DLD1 (cell line): ENCODE measurements around the gene FAM171A1.
"Not testable (repeated sequence)": the region's sequence is repeated elsewhere in the genome, so short reads cannot be mapped to it uniquely, and the experiment has no call there.

Source experiments
- in situ Hi-C: cut with HindIII; loops from 2 replicates; pipeline ENCODE4 v1.10.0; 2017; ENCODE audit warnings: low sequenced_read_pairs

Gene FAM171A1

GRCh38 chr10:15320522-15321203 lies 50.4 kb downstream of the FAM171A1 start:
- in situ Hi-C loops, result no loop called here

GRCh38 chr10:15320118-15320517 lies 51.0 kb downstream of the FAM171A1 start:
- in situ Hi-C loops, result no loop called here

GRCh38 chr10:15316871-15317464 lies 54.1 kb downstream of the FAM171A1 start:
- in situ Hi-C loops, result no loop called here

DNA sequence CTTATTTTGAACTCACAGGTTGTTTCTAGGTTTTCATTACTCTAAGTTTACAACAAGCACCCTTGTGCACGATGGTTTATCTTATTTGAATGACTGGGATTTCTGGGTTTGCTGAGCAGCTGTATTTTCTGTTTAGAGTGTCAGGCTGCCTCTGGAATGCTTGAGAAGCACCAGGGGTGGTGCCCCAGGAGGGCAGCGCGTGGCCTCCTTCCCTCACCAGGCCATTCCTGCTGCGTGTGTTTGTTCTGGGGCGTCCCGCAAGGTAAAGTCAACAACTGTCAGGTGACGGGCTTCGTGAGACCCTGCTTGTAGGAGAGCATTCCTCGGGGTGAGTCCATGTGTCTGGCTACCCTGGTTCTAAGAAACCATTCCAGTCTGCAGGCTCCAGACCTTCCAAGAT lies 54.9 kb downstream of the FAM171A1 start:
- in situ Hi-C loops, result no loop called here

DNA sequence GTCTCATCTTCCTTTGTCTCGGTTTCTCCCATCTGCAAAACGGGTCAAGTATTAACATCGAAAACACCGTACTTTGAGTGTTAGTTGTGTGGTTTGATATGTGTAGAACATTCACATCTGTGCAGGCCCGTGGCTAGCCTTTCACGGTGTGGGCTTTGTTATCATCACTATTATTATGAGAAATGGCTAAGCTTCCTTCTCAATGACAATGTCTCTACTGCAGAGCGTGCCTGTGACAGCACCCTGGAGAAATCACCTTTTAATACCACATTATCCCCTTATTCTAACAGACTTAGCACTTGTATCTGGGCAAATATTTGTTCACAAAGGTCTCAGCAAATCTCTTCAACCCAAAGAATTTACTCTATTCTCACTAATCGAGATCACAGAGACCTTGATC lies 55.8 kb downstream of the FAM171A1 start:
- in situ Hi-C loops, result no loop called here

DNA sequence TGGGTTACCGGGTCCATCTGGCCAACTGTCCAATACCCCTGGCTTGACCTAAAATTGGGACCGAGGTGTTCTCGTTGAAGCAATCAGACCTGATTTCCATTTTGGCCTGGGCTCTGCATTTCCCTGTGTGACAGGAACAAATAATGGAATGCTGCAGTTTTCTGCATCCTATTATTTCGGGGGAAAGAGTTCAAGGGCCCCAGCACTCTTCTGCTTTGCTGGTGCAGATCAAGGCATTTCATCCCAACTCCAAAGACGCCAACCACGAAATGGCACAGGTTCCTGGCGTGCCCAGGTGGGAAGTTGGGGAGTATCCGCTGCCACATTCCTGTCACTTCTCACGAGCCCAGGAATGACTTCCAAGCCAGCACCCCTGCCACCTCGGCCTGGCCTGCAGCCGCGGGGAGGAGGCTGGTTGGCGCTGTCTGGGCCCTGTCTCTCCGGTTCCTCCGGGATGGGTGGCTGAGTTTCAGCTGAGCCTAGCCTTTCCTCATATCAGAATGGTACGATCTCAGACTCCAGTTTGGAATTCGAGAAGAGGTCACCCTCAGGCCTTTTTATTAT lies 56.5 kb downstream of the FAM171A1 start:
- in situ Hi-C loops, result no loop called here

GRCh38 chr10:15313843-15314242 lies 57.2 kb downstream of the FAM171A1 start:
- in situ Hi-C loops, result no loop called here

- in situ Hi-C loops, result no loop called here
Observed at GRCh38 chr10:15313047-15313446, 58.0 kb downstream of the FAM171A1 start.

- in situ Hi-C loops, result no loop called here
Observed at GRCh38 chr10:15311569-15312280, 59.4 kb downstream of the FAM171A1 start.

- in situ Hi-C loops, result no loop called here
Observed at GRCh38 chr10:15310776-15311568, 60.1 kb downstream of the FAM171A1 start.

GRCh38 chr10:15309221-15309620 lies 61.9 kb downstream of the FAM171A1 start:
- in situ Hi-C loops, result no loop called here

GRCh38 chr10:15306735-15307280 lies 64.3 kb downstream of the FAM171A1 start:
- in situ Hi-C loops, result no loop called here

- in situ Hi-C loops, result no loop called here
Observed at GRCh38 chr10:15305634-15306033, 65.5 kb downstream of the FAM171A1 start.

DNA sequence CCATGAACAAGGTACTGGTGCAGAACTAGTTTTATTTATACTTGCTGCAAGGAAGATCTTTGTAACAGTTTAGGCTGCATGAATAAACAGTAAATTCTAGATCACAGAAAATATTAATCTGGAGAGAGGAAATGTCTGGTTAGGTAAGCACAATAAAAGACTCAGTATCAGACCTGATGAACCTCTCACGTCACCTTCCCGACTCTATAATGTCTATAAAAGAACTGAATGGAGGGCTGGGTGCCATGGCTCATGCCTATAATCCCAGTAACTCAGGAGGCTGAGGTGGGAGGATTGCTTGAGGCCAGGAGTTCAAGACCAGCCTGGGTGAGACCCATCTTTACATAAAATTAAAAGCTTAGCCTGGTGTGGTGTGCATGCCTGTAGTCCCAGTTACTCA lies 65.9 kb downstream of the FAM171A1 start:
- in situ Hi-C loops, result no loop called here

- in situ Hi-C loops, result not testable (repeated sequence)
Observed at GRCh38 chr10:15302188-15302956, 68.7 kb downstream of the FAM171A1 start.

DNA sequence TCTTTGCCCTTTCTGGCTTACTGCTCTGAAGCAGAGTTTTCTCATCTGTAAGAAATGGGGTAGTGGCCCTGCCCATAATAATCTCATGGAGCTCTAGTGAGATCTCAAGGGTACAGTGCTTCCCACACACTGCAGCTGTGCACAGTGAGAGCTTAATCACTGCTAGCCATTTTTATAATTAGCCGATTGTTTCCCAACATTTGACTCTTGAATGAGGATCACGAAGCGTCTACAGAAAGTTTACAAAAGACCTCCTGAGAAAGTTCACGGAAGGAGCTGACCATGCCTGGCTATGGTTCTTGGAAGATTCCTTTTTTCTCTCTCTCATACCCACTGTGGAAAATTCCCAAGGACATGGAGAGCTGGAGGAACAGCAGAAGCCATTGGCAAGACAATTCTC lies 70.4 kb downstream of the FAM171A1 start:
- in situ Hi-C loops, result no loop called here

DNA sequence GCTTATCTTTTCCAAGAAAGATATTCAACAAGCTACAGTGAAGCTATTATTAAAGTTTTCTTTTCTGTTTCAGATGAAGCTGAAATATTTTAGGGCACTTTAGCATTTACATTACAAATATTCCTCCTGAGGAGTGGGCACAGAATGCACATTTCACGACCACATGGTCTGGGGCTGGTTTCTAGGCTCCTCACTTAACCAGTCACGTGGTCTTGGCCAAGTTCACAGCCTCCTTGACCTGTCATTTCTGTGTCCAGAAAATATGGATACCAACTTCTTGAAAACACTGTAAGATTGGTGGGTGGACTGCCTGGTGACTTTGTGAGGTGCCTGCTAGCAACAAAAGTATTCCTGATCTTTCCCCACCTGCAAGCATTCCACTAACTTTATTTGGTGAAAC lies 70.9 kb downstream of the FAM171A1 start:
- in situ Hi-C loops, result no loop called here

GRCh38 chr10:15296701-15297100 lies 74.4 kb downstream of the FAM171A1 start:
- in situ Hi-C loops, result no loop called here

GRCh38 chr10:15295537-15296325 lies 75.4 kb downstream of the FAM171A1 start:
- in situ Hi-C loops, result no loop called here
